GM23248 (cell line): ENCODE results near the gene USP12. TPM values are rescaled to one million over a fixed set of nuclear protein-coding genes. Genes with fewer than 3 reads are reported as not detected.

ENCODE experiments used
- DNase-seq: peaks from one replicate; pipeline ENCODE4 v3.0.0-alpha.2; 2015
- H2AFZ ChIP-seq: fragments of 200-600 bp; sonication (generic); 2 replicates; pipeline ENCODE4 v1.6.1; 2016; ENCODE audit warnings: antibody characterized with exemption
- H3F3A ChIP-seq: fragments of 200-600 bp; sonication (generic); 2 replicates; pipeline ENCODE4 v1.6.1; 2016; ENCODE audit warnings: mild to moderate bottlenecking, antibody characterized with exemption, mixed run types; ENCODE audit not compliant: insufficient read depth
- H3K27ac ChIP-seq: fragments of 200-600 bp; sonication (generic); 2 replicates; pipeline ENCODE4 v1.5.1; 2016; ENCODE audit warnings: mild to moderate bottlenecking
- H3K27me3 ChIP-seq: fragments of 200-600 bp; sonication (generic); replicated peaks from 2 replicates; pipeline ENCODE4 v1.6.1; 2016; ENCODE audit warnings: mild to moderate bottlenecking; ENCODE audit not compliant: insufficient read depth
- H3K36me3 ChIP-seq: fragments of 200-600 bp; sonication (generic); 2 replicates; pipeline ENCODE4 v1.6.1; 2016; ENCODE audit warnings: low read depth, mild to moderate bottlenecking
- H3K4me1 ChIP-seq: fragments of 200-600 bp; sonication (generic); 2 replicates; pipeline ENCODE4 v1.6.1; 2016; ENCODE audit warnings: mild to moderate bottlenecking; ENCODE audit not compliant: insufficient read depth
- H3K4me2 ChIP-seq: fragments of 200-600 bp; sonication (generic); one replicate; pipeline ENCODE4 v1.6.1; 2016; ENCODE audit warnings: mild to moderate bottlenecking; ENCODE audit not compliant: unreplicated experiment
- H3K4me3 ChIP-seq: fragments of 200-600 bp; sonication (generic); 2 replicates; pipeline ENCODE4 v1.5.1; 2016; ENCODE audit warnings: mild to moderate bottlenecking
- H3K79me2 ChIP-seq: fragments of 200-600 bp; sonication (generic); 2 replicates; pipeline ENCODE4 v1.6.1; 2016; ENCODE audit warnings: mild to moderate bottlenecking; ENCODE audit not compliant: insufficient read depth
- H3K9ac ChIP-seq: fragments of 200-600 bp; sonication (generic); 2 replicates; pipeline ENCODE4 v1.6.1; 2016; ENCODE audit warnings: mild to moderate bottlenecking
- H3K9me2 ChIP-seq: fragments of 200-600 bp; sonication (generic); 2 replicates; pipeline ENCODE4 v1.6.1; 2016; ENCODE audit warnings: mixed run types, mild to moderate bottlenecking, moderate library complexity; ENCODE audit not compliant: insufficient read depth
- H3K9me3 ChIP-seq: fragments of 200-600 bp; sonication (generic); one replicate; pipeline ENCODE4 v1.6.1; 2017; ENCODE audit warnings: low read depth
- H4K20me1 ChIP-seq: fragments of 200-600 bp; sonication (generic); 2 replicates; pipeline ENCODE4 v1.6.0; 2016; ENCODE audit not compliant: insufficient read depth
- EZH2 ChIP-seq: fragments of 200-600 bp; sonication (generic); IDR thresholded peaks from 2 replicates; pipeline ENCODE4 v1.6.1; 2018; ENCODE audit warnings: antibody characterized with exemption, mild to moderate bottlenecking; ENCODE audit not compliant: insufficient read depth, poor library complexity, severe bottlenecking
- EZH2phosphoT487 ChIP-seq: fragments of 200-600 bp; sonication (generic); IDR thresholded peaks from 2 replicates; pipeline ENCODE4 v1.6.1; 2018; ENCODE audit warnings: antibody characterized with exemption, moderate library complexity, mild to moderate bottlenecking, low read depth; ENCODE audit not compliant: insufficient read depth
- WGBS, 2 experiments: methylation state at CpG; one replicate each; pipeline ENCODE4 v1.1.6; 2015 to 2017; ENCODE audit warnings: low lambda C conversion rate in 2 of 2, low coverage in 1 of 2; ENCODE audit errors: missing lambda C conversion rate in 2 of 2; 5-methylcytosine and 5-hydroxymethylcytosine counted together
- in situ Hi-C: fragments of 300-500 bp; cut with MboI; formaldehyde crosslinking; loops from 2 replicates; pipeline ENCODE4 v1.15.0; 2020
- polyA plus RNA-seq: library from polyadenylated mRNA; unstranded; fragments of >200 nt; fragmentation: Nextera tagmentation; extraction: Ambion mirVana; gene quantifications from 2 replicates; pipeline ENCODE4 v1.2.1, GENCODE V29; 2016
- total RNA-seq: library from RNA; depleted of rRNA; stranded (reverse); fragments of >200 nt; shearing (Covaris generic); gene quantifications from 2 replicates; pipeline ENCODE4 v1.2.3, GENCODE V29; 2014

Gene USP12
- total and polyA plus RNA-seq, 2 experiments from 2014 or later = 16.0 to 18.9 TPM

- H3K4me3 ChIP-seq = no peak overlapping the region
- H3K27ac ChIP-seq = no peak overlapping the region
- no peaks in the 10 kb centered on the region for H3K9me2 ChIP-seq
- WGBS, 2 experiments = 81 to 85% methylated on average over 15 of the region's 15 CpGs
- H3K9ac ChIP-seq = no peak overlapping the region
- no peaks in the 10 kb centered on the region for H3K79me2 ChIP-seq
- TF ChIP-seq EZH2phosphoT487 = no peak
- TF ChIP-seq EZH2 = no peak
- peaks cover 11% of the 10 kb centered on the region for H3F3A ChIP-seq
- H4K20me1 ChIP-seq = no peaks in the 10 kb centered on the region
- H3K4me1 ChIP-seq = peaks cover 9% of the 10 kb centered on the region
- H3K4me2 ChIP-seq = no peak overlapping the region
- no peaks in the 10 kb centered on the region for H3K9me3 ChIP-seq
- no peak overlapping the region for H2AFZ ChIP-seq
- H3K36me3 ChIP-seq = no peaks in the 10 kb centered on the region
- no peaks in the 10 kb centered on the region for H3K27me3 ChIP-seq
- in situ Hi-C loops = no loop called here
- no peak for DNase-seq
Measured at GRCh38 chr13:27044837-27045570, 126.6 kb downstream of the USP12 start.

DNA sequence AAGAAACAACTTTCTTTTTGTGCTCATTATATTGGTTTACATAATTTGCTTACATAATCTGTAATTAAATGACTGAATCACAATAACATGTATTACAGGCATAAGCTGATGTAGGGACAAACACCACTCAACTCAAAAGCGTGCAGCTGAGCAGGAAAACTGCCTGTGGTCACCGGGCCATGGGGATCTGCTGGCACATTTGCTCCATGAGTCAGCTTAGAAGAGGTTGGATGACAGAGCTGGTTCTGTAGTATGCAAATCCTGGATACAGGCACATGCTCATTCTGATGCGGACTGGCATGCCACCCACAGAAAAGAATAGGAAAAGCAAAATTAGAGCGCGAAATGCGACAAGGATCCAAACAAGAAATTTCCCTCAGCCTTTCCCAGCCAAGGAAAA is 128.6 kb downstream of the USP12 start:
- Histone ChIP-seq H3K9me3 (no peaks in the 10 kb centered on the region), H2AFZ (peak overlapping the region; percentile 75), H4K20me1 (no peaks in the 10 kb centered on the region), H3K4me3 (peak overlapping the region; percentile 52), H3K9me2 (no peaks in the 10 kb centered on the region), H3K4me2 (peak overlapping the region; percentile 55), H3K27ac (peak overlapping the region; percentile 83), H3K4me1 (peaks cover 19% of the 10 kb centered on the region), H3K9ac (peak overlapping the region; percentile 60), H3K36me3 (no peaks in the 10 kb centered on the region), H3F3A (peaks cover 11% of the 10 kb centered on the region), H3K27me3 (no peaks in the 10 kb centered on the region), H3K79me2 (no peaks in the 10 kb centered on the region)
- TF ChIP-seq EZH2phosphoT487 = 0 out of 2 replicates have a peak, but pooled peaks have one; percentile 24
- TF ChIP-seq EZH2 = no peak
- in situ Hi-C loops = no loop called here
- DNase-seq = peak; percentile 99
- 0 to 3% methylated on average over 6 of the region's 6 CpGs for WGBS, 2 experiments

DNA sequence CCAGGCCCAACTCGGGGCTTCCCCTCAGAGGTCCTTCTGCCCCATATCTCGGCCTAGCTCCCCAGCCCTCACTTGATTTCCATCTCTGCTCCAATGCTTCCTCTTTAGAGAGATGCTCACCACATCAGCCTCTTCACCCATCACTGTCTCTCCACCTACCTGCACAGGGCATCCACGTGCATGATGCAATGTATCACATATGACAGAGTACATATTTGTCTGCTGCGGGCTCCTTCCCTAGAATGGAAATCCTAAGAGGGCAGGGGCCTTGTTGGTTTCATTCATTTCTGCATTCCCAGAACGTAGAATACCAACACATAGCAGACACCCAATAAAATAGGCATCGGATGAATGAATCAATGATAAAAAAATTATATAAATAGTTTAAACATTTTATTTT is 130.3 kb downstream of the USP12 start:
- Histone ChIP-seq H3K27me3 (no peaks in the 10 kb centered on the region), H3K9me3 (no peaks in the 10 kb centered on the region), H3K4me1 (peaks cover 32% of the 10 kb centered on the region), H3K79me2 (no peaks in the 10 kb centered on the region), H3K27ac (no peak overlapping the region), H3K9ac (no peak overlapping the region), H3K4me2 (no peak overlapping the region), H3K4me3 (no peak overlapping the region), H3K9me2 (no peaks in the 10 kb centered on the region), H3K36me3 (no peaks in the 10 kb centered on the region), H2AFZ (no peak overlapping the region), H4K20me1 (no peaks in the 10 kb centered on the region), H3F3A (peaks cover 11% of the 10 kb centered on the region)
- no peak for DNase-seq
- WGBS, 2 experiments = 94 to 98% methylated on average over 6 of the region's 6 CpGs
- no peak for TF ChIP-seq EZH2phosphoT487
- TF ChIP-seq EZH2 = no peak
- in situ Hi-C loops = no loop called here

DNA sequence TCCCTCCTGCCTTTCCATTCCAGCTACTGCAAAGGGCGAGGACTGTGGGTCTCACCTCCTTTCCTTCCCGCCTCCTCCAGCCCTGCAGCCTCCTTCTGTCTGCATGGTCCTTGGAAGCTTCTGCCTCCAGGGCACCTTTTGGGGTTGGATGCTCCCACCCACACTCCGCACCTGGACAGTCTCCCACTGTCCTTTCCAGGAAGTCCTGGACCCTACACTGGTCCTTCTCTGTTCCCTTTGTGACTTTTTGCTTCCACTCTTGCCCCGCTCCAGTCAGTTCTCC is 130.8 kb downstream of the USP12 start:
- no peak overlapping the region for H3K9ac ChIP-seq
- no peak overlapping the region for H3K4me2 ChIP-seq

More for the DNA sequence above, 130.8 kb downstream of the USP12 start:
- H3F3A ChIP-seq = peaks cover 15% of the 10 kb centered on the region
- H3K9me3 ChIP-seq = no peaks in the 10 kb centered on the region
- peaks cover 38% of the 10 kb centered on the region for H3K4me1 ChIP-seq
- no peak overlapping the region for H3K4me3 ChIP-seq
- no peaks in the 10 kb centered on the region for H3K9me2 ChIP-seq
- DNase-seq = no peak
- H4K20me1 ChIP-seq = no peaks in the 10 kb centered on the region
- TF ChIP-seq EZH2phosphoT487 (no peak), EZH2 (no peak)
- H3K27ac ChIP-seq = no peak overlapping the region
- 98 to 100% methylated on average over 4 of the region's 4 CpGs for WGBS, 2 experiments
- no peaks in the 10 kb centered on the region for H3K79me2 ChIP-seq
- in situ Hi-C loops = no loop called here
- H3K27me3 ChIP-seq = no peaks in the 10 kb centered on the region
- H3K36me3 ChIP-seq = no peaks in the 10 kb centered on the region
- H2AFZ ChIP-seq = no peak overlapping the region
